D721Med (cell line): Measurements from ENCODE around the gene ADGRB2.

Experiments
- DNase-seq: peaks from one replicate; pipeline ENCODE4 v3.0.0; 2011; ENCODE audit warnings: low spot score; ENCODE audit not compliant: insufficient read length
- FAIRE-seq: peaks from 2 replicates; lab custom pipeline; 2011; peaks lifted over from hg19 to GRCh38; lab: Jason Lieb, UNC
- CTCF ChIP-seq: IDR thresholded peaks from 2 replicates; pipeline ENCODE4 v1.5.1; 2012; ENCODE audit warnings: mild to moderate bottlenecking, control low read depth; ENCODE audit not compliant: insufficient read depth; ENCODE audit errors: missing control alignments

ADGRB2 gene

GRCh38 chr1:31765041-31765467, 914 bp upstream of the ADGRB2 start:
- TF ChIP-seq CTCF: peak; percentile 50
- no peak for FAIRE-seq
- DNase-seq: no peak

- no peak for TF ChIP-seq CTCF
- FAIRE-seq: no peak
- DNase-seq: no peak
Observed at GRCh38 chr1:31763671-31764311, 349 bp downstream of the ADGRB2 start.

DNA sequence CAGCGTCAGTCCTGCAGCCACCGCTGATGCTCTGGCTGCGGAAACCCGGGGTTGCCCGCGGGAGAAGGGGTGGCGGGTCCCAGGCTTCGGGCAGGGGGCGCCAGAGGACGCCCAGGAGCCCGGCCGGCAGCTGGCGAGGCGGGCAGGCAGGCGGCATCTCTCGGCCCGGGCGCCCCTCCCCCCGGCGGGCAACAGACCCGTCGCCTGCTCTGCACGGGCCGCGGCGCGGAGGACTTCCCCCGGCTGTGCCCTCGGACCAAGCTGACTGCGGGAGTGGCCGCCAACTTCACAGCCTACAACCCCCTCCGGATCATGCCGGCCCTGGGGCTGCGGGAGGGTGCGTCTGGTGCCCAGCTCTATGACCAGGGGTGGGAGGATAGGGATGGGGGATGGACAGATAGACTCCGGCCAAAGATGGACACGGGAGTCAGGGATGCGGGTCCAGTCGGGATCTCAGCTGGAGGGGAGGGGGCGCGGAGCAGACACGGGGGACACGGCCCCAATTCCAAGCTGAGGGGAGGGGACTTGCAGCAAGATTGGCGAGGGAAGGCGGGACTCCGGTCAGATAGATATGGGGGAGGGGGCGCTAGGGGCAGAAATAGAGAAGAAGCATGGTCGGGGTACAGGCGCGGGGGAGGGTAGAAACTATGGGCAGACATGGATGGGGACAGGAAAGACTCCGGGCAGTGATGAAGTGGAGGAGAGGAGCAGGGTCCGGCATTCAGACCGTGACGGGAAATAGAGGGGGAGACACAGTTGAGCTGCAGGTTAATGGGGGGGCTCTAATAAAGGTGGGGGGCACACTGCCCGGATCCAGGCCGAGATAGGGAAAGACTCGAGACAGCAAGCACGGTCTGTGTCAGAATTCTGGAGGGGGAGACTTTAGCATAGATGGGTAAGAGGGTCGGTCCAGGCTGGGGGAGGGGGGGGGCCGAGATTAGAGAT, 1.1 kb downstream of the ADGRB2 start:
- DNase-seq (peak; percentile 83), FAIRE-seq (no peak)
- peak; percentile 60 for TF ChIP-seq CTCF

DNA sequence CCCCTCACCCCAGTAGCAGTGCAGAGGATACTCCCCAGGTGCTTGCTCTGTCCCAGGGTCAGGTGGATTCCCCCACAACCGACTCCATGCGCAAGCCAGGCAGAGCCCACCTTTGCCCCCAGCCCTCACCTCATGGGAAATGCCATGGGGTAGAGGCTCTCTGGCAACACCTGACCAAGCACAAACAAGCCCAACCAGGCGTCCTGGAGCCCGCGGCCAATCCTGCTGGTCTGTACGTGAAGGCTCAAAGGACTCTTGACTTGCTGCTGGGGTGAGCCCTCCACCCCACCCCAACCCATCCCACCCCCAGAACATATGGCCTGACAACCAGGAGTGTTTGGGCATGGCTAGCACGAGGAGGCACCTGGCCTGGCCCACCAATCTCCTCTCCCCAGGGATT, 1.8 kb downstream of the ADGRB2 start:
- no peak for DNase-seq
- no peak for TF ChIP-seq CTCF
- FAIRE-seq: no peak

DNA sequence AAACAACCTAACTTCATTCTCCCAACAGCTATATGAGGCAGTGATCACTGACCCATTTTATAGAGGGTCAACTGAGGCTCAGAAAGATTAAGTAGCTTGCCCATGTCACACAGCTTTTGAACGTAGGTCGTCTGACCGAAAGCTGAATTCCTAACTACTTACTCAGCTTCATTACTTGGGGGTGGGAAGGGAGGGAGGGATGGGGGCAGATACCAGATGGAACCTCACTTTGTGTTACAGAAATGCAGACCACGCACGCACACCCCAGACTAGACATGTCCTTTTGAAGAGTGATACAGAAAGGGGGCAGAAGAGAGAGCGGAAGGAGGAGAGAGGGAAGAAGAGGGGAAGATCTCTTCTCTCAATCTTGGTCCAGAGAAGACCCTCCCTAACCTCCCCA, 2.3 kb downstream of the ADGRB2 start:
- no peak for DNase-seq
- FAIRE-seq: no peak
- no peak for TF ChIP-seq CTCF

DNA sequence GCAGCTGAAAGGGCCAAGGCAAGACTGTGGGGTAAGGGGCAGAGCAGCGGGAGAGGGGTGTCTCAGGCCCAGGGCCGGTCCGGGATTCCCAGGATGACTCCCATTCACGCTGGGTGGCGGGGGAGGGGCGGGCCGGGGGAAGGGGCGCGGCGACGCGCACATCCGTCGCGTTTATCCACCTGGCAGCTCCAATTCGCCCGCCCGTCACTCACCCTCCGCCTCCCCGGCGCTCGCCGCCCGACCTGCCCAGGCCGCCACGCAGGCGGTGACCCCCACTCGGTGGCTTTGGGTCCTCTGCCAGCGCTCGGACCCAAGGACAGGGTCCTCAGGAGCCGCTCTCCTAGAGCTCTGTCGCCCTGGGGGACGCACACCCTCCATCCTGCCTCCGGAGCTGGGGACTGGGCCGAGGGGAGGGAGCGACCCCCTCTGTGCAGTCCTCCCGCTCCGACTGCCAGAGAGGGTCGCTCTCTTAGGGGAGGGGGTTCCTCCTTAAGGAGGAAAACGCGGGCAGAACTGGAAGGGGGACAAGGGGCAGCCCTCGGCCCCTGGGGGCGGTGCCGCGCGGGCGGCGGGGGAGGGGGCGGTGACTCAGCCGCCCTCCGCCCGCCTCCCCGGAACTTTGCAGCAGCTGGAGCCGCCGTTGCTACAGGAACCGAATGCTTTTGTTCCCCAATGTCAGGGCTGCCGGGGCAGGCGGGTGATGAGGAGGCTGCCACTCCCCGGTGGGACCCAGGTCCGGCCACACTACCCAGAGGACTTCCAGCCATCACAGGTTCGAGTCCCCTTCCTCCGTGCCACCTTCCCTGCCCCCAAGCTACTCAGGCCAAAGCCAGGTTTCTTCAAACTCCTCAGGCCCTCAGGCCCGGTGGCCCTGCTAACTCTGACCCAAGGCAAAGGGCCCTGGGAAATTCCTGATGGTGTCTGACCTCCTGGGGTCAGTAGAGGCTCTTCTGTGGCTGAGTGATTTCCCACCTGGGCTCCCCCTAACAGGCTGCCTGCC, 3.4 kb downstream of the ADGRB2 start:
- FAIRE-seq (no peak), DNase-seq (no peak)
- no peak for TF ChIP-seq CTCF
